Endothelial cell (in vitro differentiated cells): Measurements from ENCODE around the gene ERVH48-1. TPM values are rescaled to one million over a fixed set of nuclear protein-coding genes. Genes with fewer than 3 reads are reported as not detected.
"Not testable (repeated sequence)": the region's sequence is repeated elsewhere in the genome, so short reads cannot be mapped to it uniquely, and the experiment has no call there.

Source experiments
- DNase-seq: peaks from one replicate; pipeline ENCODE4 v3.0.0; 2021; ENCODE audit warnings: low spot score
- H3K27ac Mint-ChIP-seq: one replicate; pipeline ENCODE4 v1.8.0; 2021; ENCODE audit warnings: mixed read lengths, inconsistent platforms; ENCODE audit not compliant: unreplicated experiment
- H3K27me3 Mint-ChIP-seq: one replicate; pipeline ENCODE4 v1.8.0; 2021; ENCODE audit warnings: mild to moderate bottlenecking, moderate library complexity, mixed read lengths, inconsistent platforms; ENCODE audit not compliant: unreplicated experiment
- H3K36me3 Mint-ChIP-seq: one replicate; pipeline ENCODE4 v1.8.0; 2021; ENCODE audit warnings: mild to moderate bottlenecking, low read depth, mixed read lengths, inconsistent platforms; ENCODE audit not compliant: unreplicated experiment
- H3K4me1 Mint-ChIP-seq: one replicate; pipeline ENCODE4 v1.8.0; 2021; ENCODE audit warnings: mild to moderate bottlenecking, mixed read lengths, inconsistent platforms; ENCODE audit not compliant: unreplicated experiment
- H3K4me3 Mint-ChIP-seq: one replicate; pipeline ENCODE4 v1.8.0; 2021; ENCODE audit warnings: mild to moderate bottlenecking, mixed read lengths, inconsistent platforms; ENCODE audit not compliant: unreplicated experiment
- H3K9me3 Mint-ChIP-seq: one replicate; pipeline ENCODE4 v1.8.0; 2021; ENCODE audit warnings: mixed read lengths, inconsistent platforms; ENCODE audit not compliant: unreplicated experiment
- CTCF ChIP-seq: fragments of 200-600 bp; sonication (generic); IDR thresholded peaks from one replicate; pipeline ENCODE4 v1.5.0; 2021; ENCODE audit warnings: antibody characterized with exemption; ENCODE audit not compliant: unreplicated experiment
- total RNA-seq: library from RNA; stranded (reverse); fragmentation: NEBNext Ultra II Directional; extraction: Animal tissue kit (Norgen Biotek cat#: 25700); gene quantifications from one replicate; pipeline ENCODE4 v1.2.1, GENCODE V29; 2021; ENCODE audit not compliant: unreplicated experiment

The ERVH48-1 gene
- total RNA-seq, 1 donor from 2014 or later, result 20.5 TPM

DNA sequence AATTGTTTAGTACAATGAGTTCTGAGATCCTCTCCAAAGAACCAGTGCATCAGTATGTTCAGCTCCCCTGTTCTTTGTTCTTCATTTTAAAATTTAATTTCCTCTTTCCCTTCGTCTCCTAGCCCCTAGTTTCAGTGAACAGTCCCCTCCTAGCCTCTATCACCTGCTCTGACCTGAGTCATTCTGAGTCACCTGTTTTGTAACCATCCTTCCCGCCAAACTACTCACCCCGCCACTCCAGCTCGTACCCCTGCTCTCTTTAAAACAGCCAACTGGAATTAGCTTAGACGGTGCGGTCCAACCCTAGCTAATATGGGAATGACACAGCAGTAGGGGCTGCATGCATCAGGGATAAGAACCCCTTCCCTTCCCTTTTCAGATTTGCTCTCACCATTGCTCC lies 16.8 kb upstream of the ERVH48-1 start:
- DNase-seq, result no peak
- peaks cover 4% of the 10 kb centered on the region for H3K9me3 Mint-ChIP-seq
- H3K27me3 Mint-ChIP-seq, result no peaks in the 10 kb centered on the region
- H3K36me3 Mint-ChIP-seq, result peaks cover 4% of the 10 kb centered on the region
- TF ChIP-seq CTCF, result no peak
- no peak overlapping the region for H3K27ac Mint-ChIP-seq
- no peak overlapping the region for H3K4me3 Mint-ChIP-seq
- peaks cover 11% of the 10 kb centered on the region for H3K4me1 Mint-ChIP-seq

GRCh38 chr21:42941696-42942085 lies 16.3 kb upstream of the ERVH48-1 start:
- DNase-seq, result no peak
- TF ChIP-seq CTCF, result no peak
- peaks cover 17% of the 10 kb centered on the region for H3K4me1 Mint-ChIP-seq
- H3K36me3 Mint-ChIP-seq, result peaks cover 4% of the 10 kb centered on the region
- H3K27ac Mint-ChIP-seq, result no peak overlapping the region
- peaks cover 4% of the 10 kb centered on the region for H3K9me3 Mint-ChIP-seq
- H3K4me3 Mint-ChIP-seq, result no peak overlapping the region
- H3K27me3 Mint-ChIP-seq, result no peaks in the 10 kb centered on the region

GRCh38 chr21:42939582-42940413 lies 14.4 kb upstream of the ERVH48-1 start:
- Mint-ChIP-seq H3K9me3 (peaks cover 4% of the 10 kb centered on the region), H3K27me3 (no peaks in the 10 kb centered on the region), H3K27ac (peak overlapping the region; percentile 21), H3K4me1 (peaks cover 21% of the 10 kb centered on the region), H3K36me3 (peaks cover 4% of the 10 kb centered on the region), H3K4me3 (no peak overlapping the region)
- no peak for DNase-seq
- TF ChIP-seq CTCF, result no peak

DNA sequence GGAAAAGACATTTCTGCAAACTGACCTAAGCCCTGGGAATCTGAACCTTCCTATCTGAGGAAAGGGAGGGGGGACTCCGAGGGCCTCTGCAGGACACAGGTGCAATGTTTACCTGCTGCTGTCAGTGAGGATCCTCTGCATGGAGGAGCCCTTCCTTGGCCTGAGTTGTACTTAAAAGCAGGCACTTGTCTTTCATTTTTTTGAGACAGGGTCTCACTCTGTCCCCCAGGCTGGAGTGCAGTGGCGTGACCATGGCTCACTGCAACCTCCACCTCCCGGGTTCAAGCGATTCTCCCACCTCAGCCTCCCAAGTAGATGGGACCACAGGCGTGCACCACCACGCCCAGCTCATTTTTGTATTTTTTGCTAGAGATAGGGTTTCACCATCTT lies 13.2 kb upstream of the ERVH48-1 start:
- peaks cover 21% of the 10 kb centered on the region for H3K4me1 Mint-ChIP-seq
- not testable (repeated sequence) for H3K36me3 Mint-ChIP-seq, DNase-seq, H3K9me3 Mint-ChIP-seq, H3K27me3 Mint-ChIP-seq, H3K27ac Mint-ChIP-seq, H3K4me3 Mint-ChIP-seq

GRCh38 chr21:42937960-42938605 lies 12.7 kb upstream of the ERVH48-1 start:
- Mint-ChIP-seq H3K36me3 (peaks cover 4% of the 10 kb centered on the region), H3K27me3 (no peaks in the 10 kb centered on the region), H3K9me3 (peaks cover 4% of the 10 kb centered on the region), H3K4me1 (peaks cover 22% of the 10 kb centered on the region), H3K27ac (no peak overlapping the region), H3K4me3 (no peak overlapping the region)
- DNase-seq, result no peak
- TF ChIP-seq CTCF, result no peak

- Mint-ChIP-seq H3K4me1 (peaks cover 27% of the 10 kb centered on the region), H3K27ac (peak overlapping the region; percentile 43)
- not testable (repeated sequence) for H3K27me3 Mint-ChIP-seq, H3K4me3 Mint-ChIP-seq, DNase-seq, H3K9me3 Mint-ChIP-seq, H3K36me3 Mint-ChIP-seq
These were observed 11.9 kb upstream of the ERVH48-1 start for GRCh38 chr21:42937034-42937940.

- not testable (repeated sequence) for H3K27ac Mint-ChIP-seq, DNase-seq, H3K27me3 Mint-ChIP-seq, H3K36me3 Mint-ChIP-seq, H3K9me3 Mint-ChIP-seq, H3K4me3 Mint-ChIP-seq
- peaks cover 29% of the 10 kb centered on the region for H3K4me1 Mint-ChIP-seq
These were observed 10.9 kb upstream of the ERVH48-1 start for GRCh38 chr21:42936360-42936759.
